ENCODE results near the gene CFAP53. TPM values are rescaled to one million over a fixed set of nuclear protein-coding genes. Genes with fewer than 3 reads are reported as not detected.

Gene CFAP53
- total and polyA plus RNA-seq, 2 of the 13 experiments (the other 11 are each of a cell fraction or from before 2014, with no cell fraction given): 0.05 to 0.07 TPM

GRCh38 chr18:50287441-50288347, 21.4 kb upstream of the CFAP53 start, which contains the start of gene CXXC1 (continued):
- TF ChIP-seq AGO1 (IDR thresholded peaks at IDR 0.05; ENCODE audit: low read depth, low read length, poor library complexity, severe bottlenecking) (peak; percentile 81), ZNF501 (CRISPR knock-in tag; IDR thresholded peaks at IDR 0.05) (peak; percentile 94), SRY (CRISPR knock-in tag; IDR thresholded peaks at IDR 0.05) (peak; percentile 67; the same call in 1 of the 2 replicates), BCL3 (CRISPR knock-in tag; IDR thresholded peaks at IDR 0.05) (no peak), SALL2 (CRISPR knock-in tag; IDR thresholded peaks at IDR 0.05) (peak; percentile 72), ZBTB39 (CRISPR knock-in tag; IDR thresholded peaks at IDR 0.05) (no peak), ZNF781 (CRISPR knock-in tag; IDR thresholded peaks at IDR 0.05; ENCODE audit: borderline replicate concordance, not compliant biosample characterization) (peak; percentile 64), ZGPAT (CRISPR knock-in tag; IDR thresholded peaks at IDR 0.05) (peak; percentile 86), ZFP41 (CRISPR knock-in tag; IDR thresholded peaks at IDR 0.05; ENCODE audit: borderline replicate concordance) (no peak), GABPB1 (CRISPR knock-in tag; IDR thresholded peaks at IDR 0.05) (peak; percentile 98), ZNF281 (CRISPR knock-in tag; IDR thresholded peaks at IDR 0.05; ENCODE audit: borderline replicate concordance) (no peak), KMT2B (CRISPR knock-in tag; IDR thresholded peaks at IDR 0.05) (peak; percentile 82), ARID4A (CRISPR knock-in tag; IDR thresholded peaks at IDR 0.05; ENCODE audit: borderline replicate concordance) (peak; percentile 88; the same call in 1 of the 2 replicates), ELF3 (CRISPR knock-in tag; IDR thresholded peaks at IDR 0.05) (peak; percentile 97), AGO2 (optimal IDR thresholded peaks at IDR 0.05; ENCODE audit: low read depth, low read length) (peak; percentile 91)
